Measurements from ENCODE around the gene COX7B2. TPM values are rescaled to one million over a fixed set of nuclear protein-coding genes. Genes with fewer than 3 reads are reported as not detected.
A peak's percentile ranks its signal among the peaks of the same experiment; 100 is the strongest.

The COX7B2 gene
- total and polyA plus RNA-seq, 2 of the 4 experiments (the other 2 are of a cell fraction), result not detected

DNA sequence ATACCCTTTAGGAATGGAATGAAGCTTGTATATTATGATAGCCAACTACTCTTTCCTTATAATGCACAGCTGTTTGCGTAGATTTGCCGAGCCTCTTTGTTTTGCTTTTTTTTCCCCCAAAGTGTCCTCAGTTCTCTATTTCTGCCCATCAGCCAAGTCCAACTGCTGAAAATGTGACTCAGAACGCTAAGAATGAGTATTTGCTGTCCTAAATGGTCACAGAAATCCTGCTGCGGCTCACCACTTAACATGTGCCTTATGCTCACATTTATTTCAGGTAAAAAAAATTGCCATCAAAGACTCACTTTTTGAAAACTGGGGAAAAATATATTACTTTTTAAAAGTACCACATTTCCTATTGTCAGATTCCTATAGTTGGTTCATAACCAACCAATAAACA is 47.4 kb upstream of the COX7B2 start:
- Histone ChIP-seq H2BK15ac (ENCODE audit: low read depth, low read length) (no peak overlapping the region), H3K23ac (ENCODE audit: low read depth, low read length) (no peak overlapping the region), H3K79me1 (ENCODE audit: low read depth in 1 of 2, low read length in 2 of 2) (no peaks in the 10 kb centered on the region), H2AK9ac (replicated peaks; ENCODE audit: low read depth, low read length, poor library complexity) (no peak overlapping the region), H3K14ac (replicated peaks; ENCODE audit: low read depth, low read length) (no peak overlapping the region), H4K8ac (ENCODE audit: low read depth in 2 of 2, low read length in 2 of 2) (no peak overlapping the region), H3K27me3 (ENCODE audit: control insufficient read depth, insufficient read depth, low read length) (no peaks in the 10 kb centered on the region), H3K9me3 (ENCODE audit: control insufficient read depth, insufficient read depth, low read length) (no peaks in the 10 kb centered on the region), H2BK120ac (ENCODE audit: low read depth, low read length) (no peak overlapping the region), H3K4me1 (ENCODE audit: control insufficient read depth, insufficient read depth, low read length) (peaks cover 4% of the 10 kb centered on the region), H4K5ac (ENCODE audit: low read depth, low read length) (no peak overlapping the region), H3K4me2 (ENCODE audit: low read depth, low read length) (peak overlapping the region; percentile 67; the same call in 1 of the 2 replicates), H3K9me1 (ENCODE audit: insufficient read depth, low read length) (no peaks in the 10 kb centered on the region), H3K56ac (ENCODE audit: extremely low read depth, insufficient read depth, low read length) (no peak overlapping the region), H3K18ac (ENCODE audit: low read depth, low read length) (no peak overlapping the region), H2BK20ac (ENCODE audit: low read depth, low read length) (no peak overlapping the region), H3K36me3 (ENCODE audit: control insufficient read depth, insufficient read depth, low read length) (no peaks in the 10 kb centered on the region), H4K91ac (ENCODE audit: insufficient read depth, low read depth, low read length) (no peak overlapping the region), H3K9ac (ENCODE audit: low read depth, low read length) (no peak overlapping the region), H2AK5ac (ENCODE audit: low read depth, low read length) (no peak overlapping the region), H2BK5ac (ENCODE audit: low read depth, low read length, poor library complexity, severe bottlenecking) (peak overlapping the region; percentile 68), H3K4me3 (ENCODE audit: insufficient read depth, low read depth, low read length) (no peak overlapping the region), H4K20me1 (ENCODE audit: insufficient read depth, low read length) (no peaks in the 10 kb centered on the region), H3K4ac (ENCODE audit: low read depth, low read length) (no peak overlapping the region), H3K27ac (ENCODE audit: insufficient read depth, low read length) (no peak overlapping the region), H2AFZ (replicated peaks; ENCODE audit: low read length, poor library complexity) (no peak overlapping the region)
- ChIA-PET POLR2A (ENCODE audit: unreplicated experiment) (no interaction called here), CTCF (no interaction called here)
- intact Hi-C loops (cut with micrococcal nuclease), result no loop called here
- in situ Hi-C loops (cut with MboI; ENCODE audit: low sequenced_read_pairs), result no loop called here
- TF ChIP-seq MAZ (IDR thresholded peaks at IDR 0.05; ENCODE audit: borderline replicate concordance, low read depth, low read length) (no peak), NFE2L2 (IDR thresholded peaks at IDR 0.05; ENCODE audit: low read depth, low read length) (no peak), FOS (IDR thresholded peaks at IDR 0.05; ENCODE audit: low read depth, low read length) (no peak), USF2 (IDR thresholded peaks at IDR 0.05; ENCODE audit: low read depth, low read length) (no peak), SMC3 (IDR thresholded peaks at IDR 0.05; ENCODE audit: low read depth, low read length) (no peak), MAFK (IDR thresholded peaks at IDR 0.05; ENCODE audit: low read depth, low read length) (no peak), RFX5 (IDR thresholded peaks at IDR 0.05; ENCODE audit: low read depth, low read length) (no peak), RCOR1 (IDR thresholded peaks at IDR 0.05; ENCODE audit: insufficient replicate concordance, low read length) (no peak), BHLHE40 (IDR thresholded peaks at IDR 0.05; ENCODE audit: low read depth, low read length) (no peak), POLR2A (IDR thresholded peaks at IDR 0.05; ENCODE audit: low read depth, low read length) (no peak), CHD1 (IDR thresholded peaks at IDR 0.05; ENCODE audit: low read depth, low read length) (no peak), CEBPB (IDR thresholded peaks at IDR 0.05; ENCODE audit: low read depth, low read length) (no peak), MXI1 (IDR thresholded peaks at IDR 0.05; ENCODE audit: borderline replicate concordance, low read depth, low read length) (no peak), RAD21 (IDR thresholded peaks at IDR 0.05; ENCODE audit: low read length) (no peak)
- TF ChIP-seq, protein P1, sequence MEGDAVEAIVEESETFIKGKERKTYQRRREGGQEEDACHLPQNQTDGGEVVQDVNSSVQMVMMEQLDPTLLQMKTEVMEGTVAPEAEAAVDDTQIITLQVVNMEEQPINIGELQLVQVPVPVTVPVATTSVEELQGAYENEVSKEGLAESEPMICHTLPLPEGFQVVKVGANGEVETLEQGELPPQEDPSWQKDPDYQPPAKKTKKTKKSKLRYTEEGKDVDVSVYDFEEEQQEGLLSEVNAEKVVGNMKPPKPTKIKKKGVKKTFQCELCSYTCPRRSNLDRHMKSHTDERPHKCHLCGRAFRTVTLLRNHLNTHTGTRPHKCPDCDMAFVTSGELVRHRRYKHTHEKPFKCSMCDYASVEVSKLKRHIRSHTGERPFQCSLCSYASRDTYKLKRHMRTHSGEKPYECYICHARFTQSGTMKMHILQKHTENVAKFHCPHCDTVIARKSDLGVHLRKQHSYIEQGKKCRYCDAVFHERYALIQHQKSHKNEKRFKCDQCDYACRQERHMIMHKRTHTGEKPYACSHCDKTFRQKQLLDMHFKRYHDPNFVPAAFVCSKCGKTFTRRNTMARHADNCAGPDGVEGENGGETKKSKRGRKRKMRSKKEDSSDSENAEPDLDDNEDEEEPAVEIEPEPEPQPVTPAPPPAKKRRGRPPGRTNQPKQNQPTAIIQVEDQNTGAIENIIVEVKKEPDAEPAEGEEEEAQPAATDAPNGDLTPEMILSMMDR (conservative IDR thresholded peaks at IDR 0.05; ENCODE audit: low read depth, low read length), result no peak
- TF ChIP-seq, protein P2, sequence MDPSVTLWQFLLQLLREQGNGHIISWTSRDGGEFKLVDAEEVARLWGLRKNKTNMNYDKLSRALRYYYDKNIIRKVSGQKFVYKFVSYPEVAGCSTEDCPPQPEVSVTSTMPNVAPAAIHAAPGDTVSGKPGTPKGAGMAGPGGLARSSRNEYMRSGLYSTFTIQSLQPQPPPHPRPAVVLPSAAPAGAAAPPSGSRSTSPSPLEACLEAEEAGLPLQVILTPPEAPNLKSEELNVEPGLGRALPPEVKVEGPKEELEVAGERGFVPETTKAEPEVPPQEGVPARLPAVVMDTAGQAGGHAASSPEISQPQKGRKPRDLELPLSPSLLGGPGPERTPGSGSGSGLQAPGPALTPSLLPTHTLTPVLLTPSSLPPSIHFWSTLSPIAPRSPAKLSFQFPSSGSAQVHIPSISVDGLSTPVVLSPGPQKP (IDR thresholded peaks at IDR 0.05; ENCODE audit: borderline replicate concordance, low read depth, low read length), result no peak
- dilution Hi-C loops (cut with HindIII; ENCODE audit: low sequenced_read_pairs, unreplicated experiment), result no loop called here
- no TSS peak for BruUV-seq (replicated peaks)
- peak; percentile 84 for ATAC-seq (ENCODE audit: low read depth)
- DNase-seq, result peak; percentile 72
- WGBS, 2 experiments (ENCODE audit: extremely low coverage in 2 of 2, insufficient read length in 1 of 2), result 60% methylated on average over 2 of the region's 4 CpGs; no CpG with 5 or more reads in 1 of the 2 experiments

Measured in IMR-90 (cell line).